AG08396 (cell line): ENCODE data around the gene NMNAT3.
"Not testable (repeated sequence)": the region's sequence is repeated elsewhere in the genome, so short reads cannot be mapped to it uniquely, and the experiment has no call there.

Experiments
- DNase-seq: peaks from one replicate; pipeline ENCODE4 v3.0.0; 2012; ENCODE audit warnings: low spot score, mixed read lengths

The NMNAT3 gene

GRCh38 chr3:139636511-139636910 lies 41.3 kb downstream of the NMNAT3 start:
- no peak for DNase-seq

GRCh38 chr3:139634111-139634635 lies 43.6 kb downstream of the NMNAT3 start:
- no peak for DNase-seq

- DNase-seq, result no peak
Measured at GRCh38 chr3:139633511-139633910, 44.3 kb downstream of the NMNAT3 start.

- DNase-seq, result no peak
Measured at GRCh38 chr3:139630542-139630941, 47.2 kb downstream of the NMNAT3 start.

- no peak for DNase-seq
Measured at GRCh38 chr3:139629033-139629432, 48.7 kb downstream of the NMNAT3 start.

GRCh38 chr3:139627759-139628158 lies 50.0 kb downstream of the NMNAT3 start:
- no peak for DNase-seq

- DNase-seq, result no peak
Measured at GRCh38 chr3:139620438-139620837, 57.3 kb downstream of the NMNAT3 start.

- DNase-seq, result no peak
Measured at GRCh38 chr3:139619484-139619883, 58.3 kb downstream of the NMNAT3 start.

GRCh38 chr3:139617672-139618268 lies 60.0 kb downstream of the NMNAT3 start:
- DNase-seq, result no peak

GRCh38 chr3:139611528-139611927 lies 66.2 kb downstream of the NMNAT3 start:
- no peak for DNase-seq

GRCh38 chr3:139610886-139611285 lies 66.9 kb downstream of the NMNAT3 start:
- DNase-seq, result no peak

- no peak for DNase-seq
Measured at GRCh38 chr3:139608924-139609323, 68.8 kb downstream of the NMNAT3 start.

GRCh38 chr3:139608108-139608380 lies 69.7 kb downstream of the NMNAT3 start:
- no peak for DNase-seq

GRCh38 chr3:139607257-139608107 lies 70.3 kb downstream of the NMNAT3 start:
- DNase-seq, result no peak

- no peak for DNase-seq
Measured at GRCh38 chr3:139602003-139602402, 75.8 kb downstream of the NMNAT3 start.

- no peak for DNase-seq
Measured at GRCh38 chr3:139601191-139601961, 76.4 kb downstream of the NMNAT3 start.

- DNase-seq, result no peak
Measured at GRCh38 chr3:139597947-139598346, 79.8 kb downstream of the NMNAT3 start.

- not testable (repeated sequence) for DNase-seq
Measured at GRCh38 chr3:139591186-139591585, 86.6 kb downstream of the NMNAT3 start.

GRCh38 chr3:139588450-139588849 lies 89.3 kb downstream of the NMNAT3 start:
- peak; percentile 16 for DNase-seq

GRCh38 chr3:139587797-139588196 lies 90.0 kb downstream of the NMNAT3 start:
- no peak for DNase-seq

GRCh38 chr3:139586420-139587017 lies 91.3 kb downstream of the NMNAT3 start:
- no peak for DNase-seq

- no peak for DNase-seq
Measured at GRCh38 chr3:139585820-139586219, 92.0 kb downstream of the NMNAT3 start.
